ENCODE data around the gene FOXK1. TPM values are rescaled to one million over a fixed set of nuclear protein-coding genes. Genes with fewer than 3 reads are reported as not detected.

Gene FOXK1
- total and polyA plus RNA-seq, 2 of the 13 experiments (the other 11 are each of a cell fraction or from before 2014, with no cell fraction given), result 4.6 to 8.8 TPM

GRCh38 chr7:4782333-4783291 is 100.5 kb downstream of the FOXK1 start:
- no peak overlapping the region for H3K4me3 ChIP-seq (replicated peaks in 1 of 3; ENCODE audit: insufficient read depth in 1 of 3, low read depth in 2 of 3, low read length in 3 of 3)
- in situ Hi-C loops (cut with HindIII; ENCODE audit: extremely low pct_ligation_motif_present, low pct_unique_long_range_greater_than_20kb), result no loop called here
- intact Hi-C loops (cut with micrococcal nuclease; ENCODE audit: unreplicated experiment), result no loop called here
- H3K9ac ChIP-seq (ENCODE audit: insufficient read depth, low read depth, low read length), result no peak overlapping the region
- no peak overlapping the region for H2AFZ ChIP-seq (ENCODE audit: low read length)
- 97% methylated on average over 18 of the region's 36 CpGs for WGBS (ENCODE audit: low lambda C conversion rate)
- peaks cover 8% of the 10 kb centered on the region; the same call in 1 of the 2 replicates for H3K4me1 ChIP-seq (ENCODE audit: insufficient read depth, low read length)
- H3K27ac ChIP-seq (ENCODE audit: extremely low read length, insufficient read depth, low read length), result no peak overlapping the region
- H3K27me3 ChIP-seq (ENCODE audit: control insufficient read depth in 1 of 2, insufficient read depth in 2 of 2, low read length in 2 of 2), result no peaks in the 10 kb centered on the region
- DNase-seq (ENCODE audit: low spot score) (no peak), ATAC-seq (no peak), FAIRE-seq (no peak)
- H3K9me3 ChIP-seq (ENCODE audit: low read length), result no peaks in the 10 kb centered on the region
- CTCF ChIA-PET (ENCODE audit: low intra/inter-chr PET ratio, low total read pairs), result no interaction called here
- POLR2A ChIA-PET, result no interaction called here
- no TSS peak for BruUV-seq (replicated peaks)
- no peak overlapping the region for H3K4me2 ChIP-seq (ENCODE audit: low read depth, low read length)
- peaks cover 8% of the 10 kb centered on the region for H3K79me2 ChIP-seq (ENCODE audit: insufficient read depth, low read length)
- H4K20me1 ChIP-seq (ENCODE audit: insufficient read depth, low read length), result no peaks in the 10 kb centered on the region
- peak; percentile 43 for TF ChIP-seq AGO2 (optimal IDR thresholded peaks at IDR 0.05; ENCODE audit: low read depth, low read length)
- TF ChIP-seq TCF12 (IDR thresholded peaks at IDR 0.05), result no peak
- no peak for TF ChIP-seq TCF12 (CRISPR knock-in tag; IDR thresholded peaks at IDR 0.05)
- H3K36me3 ChIP-seq (replicated peaks in 1 of 2; ENCODE audit: control insufficient read depth in 1 of 2, insufficient read depth in 2 of 2, low read length in 2 of 2), result peaks cover 13 to 37% of the 10 kb centered on the region in 2 experiments; a peak in 4 of 5 replicates

- Histone ChIP-seq H4K20me1 (ENCODE audit: insufficient read depth, low read length) (no peaks in the 10 kb centered on the region), H3K9me3 (ENCODE audit: low read length) (no peaks in the 10 kb centered on the region), H3K4me3 (replicated peaks in 1 of 3; ENCODE audit: insufficient read depth in 1 of 3, low read depth in 2 of 3, low read length in 3 of 3) (no peak overlapping the region), H3K27ac (ENCODE audit: extremely low read length, insufficient read depth, low read length) (no peak overlapping the region), H3K79me2 (ENCODE audit: insufficient read depth, low read length) (peaks cover 2% of the 10 kb centered on the region), H3K4me2 (ENCODE audit: low read depth, low read length) (no peak overlapping the region), H3K9ac (ENCODE audit: insufficient read depth, low read depth, low read length) (no peak overlapping the region), H3K4me1 (ENCODE audit: insufficient read depth, low read length) (peaks cover 1% of the 10 kb centered on the region; the same call in 1 of the 2 replicates), H3K36me3 (replicated peaks in 1 of 2; ENCODE audit: control insufficient read depth in 1 of 2, insufficient read depth in 2 of 2, low read length in 2 of 2) (peaks cover 19 to 40% of the 10 kb centered on the region in 2 experiments; a peak in 4 of 5 replicates), H2AFZ (ENCODE audit: low read length) (no peak overlapping the region), H3K27me3 (ENCODE audit: control insufficient read depth in 1 of 2, insufficient read depth in 2 of 2, low read length in 2 of 2) (no peaks in the 10 kb centered on the region)
- intact Hi-C loops (cut with micrococcal nuclease; ENCODE audit: unreplicated experiment) (no loop called here), in situ Hi-C loops (cut with HindIII; ENCODE audit: extremely low pct_ligation_motif_present, low pct_unique_long_range_greater_than_20kb) (no loop called here)
- 98% methylated on average over 8 of the region's 16 CpGs for WGBS (ENCODE audit: low lambda C conversion rate)
- ChIA-PET POLR2A (interaction anchor here (2.0 kb wide), 1 partner anchor 8 kb away, joined by 8 read pairs; the partner anchor contains the start of gene AP5Z1), CTCF (ENCODE audit: low intra/inter-chr PET ratio, low total read pairs) (no interaction called here)
- BruUV-seq (replicated peaks), result no TSS peak
- ATAC-seq (no peak), DNase-seq (ENCODE audit: low spot score) (no peak), FAIRE-seq (no peak)
- no peak for TF ChIP-seq MED8 (CRISPR knock-in tag; IDR thresholded peaks at IDR 0.05; ENCODE audit: insufficient replicate concordance)
- TF ChIP-seq ZMAT3 (CRISPR knock-in tag; conservative IDR thresholded peaks at IDR 0.05), result no peak
- TF ChIP-seq ZNF329 (CRISPR knock-in tag; IDR thresholded peaks at IDR 0.05; ENCODE audit: low read depth), result no peak
- no peak for TF ChIP-seq IRX3 (CRISPR knock-in tag; IDR thresholded peaks at IDR 0.05; ENCODE audit: borderline replicate concordance, low read depth)
- TF ChIP-seq, protein P1, sequence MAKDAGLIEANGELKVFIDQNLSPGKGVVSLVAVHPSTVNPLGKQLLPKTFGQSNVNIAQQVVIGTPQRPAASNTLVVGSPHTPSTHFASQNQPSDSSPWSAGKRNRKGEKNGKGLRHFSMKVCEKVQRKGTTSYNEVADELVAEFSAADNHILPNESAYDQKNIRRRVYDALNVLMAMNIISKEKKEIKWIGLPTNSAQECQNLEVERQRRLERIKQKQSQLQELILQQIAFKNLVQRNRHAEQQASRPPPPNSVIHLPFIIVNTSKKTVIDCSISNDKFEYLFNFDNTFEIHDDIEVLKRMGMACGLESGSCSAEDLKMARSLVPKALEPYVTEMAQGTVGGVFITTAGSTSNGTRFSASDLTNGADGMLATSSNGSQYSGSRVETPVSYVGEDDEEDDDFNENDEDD (CRISPR knock-in tag; IDR thresholded peaks at IDR 0.05; ENCODE audit: borderline replicate concordance), result no peak
- TF ChIP-seq, protein P2, sequence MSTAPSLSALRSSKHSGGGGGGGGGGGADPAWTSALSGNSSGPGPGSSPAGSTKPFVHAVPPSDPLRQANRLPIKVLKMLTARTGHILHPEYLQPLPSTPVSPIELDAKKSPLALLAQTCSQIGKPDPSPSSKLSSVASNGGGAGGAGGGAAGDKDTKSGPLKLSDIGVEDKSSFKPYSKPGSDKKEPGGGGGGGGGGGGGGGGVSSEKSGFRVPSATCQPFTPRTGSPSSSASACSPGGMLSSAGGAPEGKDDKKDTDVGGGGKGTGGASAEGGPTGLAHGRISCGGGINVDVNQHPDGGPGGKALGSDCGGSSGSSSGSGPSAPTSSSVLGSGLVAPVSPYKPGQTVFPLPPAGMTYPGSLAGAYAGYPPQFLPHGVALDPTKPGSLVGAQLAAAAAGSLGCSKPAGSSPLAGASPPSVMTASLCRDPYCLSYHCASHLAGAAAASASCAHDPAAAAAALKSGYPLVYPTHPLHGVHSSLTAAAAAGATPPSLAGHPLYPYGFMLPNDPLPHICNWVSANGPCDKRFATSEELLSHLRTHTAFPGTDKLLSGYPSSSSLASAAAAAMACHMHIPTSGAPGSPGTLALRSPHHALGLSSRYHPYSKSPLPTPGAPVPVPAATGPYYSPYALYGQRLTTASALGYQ (CRISPR knock-in tag; IDR thresholded peaks at IDR 0.05), result no peak
- TF ChIP-seq, protein P3, sequence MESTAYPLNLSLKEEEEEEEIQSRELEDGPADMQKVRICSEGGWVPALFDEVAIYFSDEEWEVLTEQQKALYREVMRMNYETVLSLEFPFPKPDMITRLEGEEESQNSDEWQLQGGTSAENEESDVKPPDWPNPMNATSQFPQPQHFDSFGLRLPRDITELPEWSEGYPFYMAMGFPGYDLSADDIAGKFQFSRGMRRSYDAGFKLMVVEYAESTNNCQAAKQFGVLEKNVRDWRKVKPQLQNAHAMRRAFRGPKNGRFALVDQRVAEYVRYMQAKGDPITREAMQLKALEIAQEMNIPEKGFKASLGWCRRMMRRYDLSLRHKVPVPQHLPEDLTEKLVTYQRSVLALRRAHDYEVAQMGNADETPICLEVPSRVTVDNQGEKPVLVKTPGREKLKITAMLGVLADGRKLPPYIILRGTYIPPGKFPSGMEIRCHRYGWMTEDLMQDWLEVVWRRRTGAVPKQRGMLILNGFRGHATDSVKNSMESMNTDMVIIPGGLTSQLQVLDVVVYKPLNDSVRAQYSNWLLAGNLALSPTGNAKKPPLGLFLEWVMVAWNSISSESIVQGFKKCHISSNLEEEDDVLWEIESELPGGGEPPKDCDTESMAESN (CRISPR knock-in tag; conservative IDR thresholded peaks at IDR 0.05), result no peak
- TF ChIP-seq BCL6 (CRISPR knock-in tag; IDR thresholded peaks at IDR 0.05), result no peak
- no peak for TF ChIP-seq NFIC (IDR thresholded peaks at IDR 0.05; ENCODE audit: low read length)
Measured at GRCh38 chr7:4783292-4783652, 101.2 kb downstream of the FOXK1 start.

Data from HepG2 (cell line).